OCI-LY1 (cell line): Measurements from ENCODE around the gene NCSTN.

Experiments used
- EZH2 ChIP-seq: fragments of 200-600 bp; sonication (generic), shearing (Covaris generic); IDR thresholded peaks from 2 replicates; pipeline ENCODE4 v1.8.0; 2017; ENCODE audit warnings: borderline replicate concordance, mixed run types, mild to moderate bottlenecking, antibody characterized with exemption, low read length, moderate library complexity, mixed read lengths
- TF ChIP-seq, protein P1 (sequence below): fragments of 200-600 bp; sonication (generic), shearing (Covaris generic); IDR thresholded peaks from 2 replicates; pipeline ENCODE4 v1.5.1; 2017; ENCODE audit warnings: mild to moderate bottlenecking, antibody characterized with exemption, low read length, moderate library complexity, mixed read lengths

DNA sequence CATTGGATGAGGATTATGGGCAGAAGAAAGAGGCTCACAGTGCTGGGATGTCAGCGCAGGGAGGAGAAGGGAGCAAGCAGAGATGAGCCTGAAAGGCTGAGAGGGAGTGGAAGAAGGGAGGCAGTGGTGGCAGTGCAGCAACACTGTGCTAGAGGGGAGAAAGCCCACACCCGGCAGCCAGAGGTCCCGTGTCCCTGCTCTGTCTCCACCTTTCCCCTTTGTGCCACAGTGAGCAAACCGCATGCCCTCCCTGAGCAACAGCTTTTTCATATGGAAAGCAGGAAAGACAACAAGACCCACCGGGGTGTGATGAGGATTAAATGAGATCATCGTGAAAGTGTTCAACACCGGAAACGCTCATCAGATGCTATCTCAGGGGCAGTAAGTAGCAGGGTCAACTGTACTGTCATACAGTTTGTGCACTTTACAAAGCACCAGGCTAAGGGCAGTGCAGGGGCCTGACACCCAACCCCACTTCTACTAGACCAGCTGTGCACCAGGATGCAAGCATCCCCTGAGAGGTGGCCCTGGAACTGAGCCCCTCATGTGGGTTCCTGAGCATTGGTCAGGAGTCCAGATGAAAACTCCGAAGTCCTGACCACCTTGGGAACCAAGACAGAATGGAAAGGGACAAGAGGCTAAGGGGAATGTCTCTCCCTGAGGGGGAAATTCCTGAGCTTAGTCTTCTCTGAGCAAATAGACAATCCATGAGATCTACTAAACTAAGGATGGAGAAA, 32.8 kb downstream of the NCSTN start:
- TF ChIP-seq, protein P1, sequence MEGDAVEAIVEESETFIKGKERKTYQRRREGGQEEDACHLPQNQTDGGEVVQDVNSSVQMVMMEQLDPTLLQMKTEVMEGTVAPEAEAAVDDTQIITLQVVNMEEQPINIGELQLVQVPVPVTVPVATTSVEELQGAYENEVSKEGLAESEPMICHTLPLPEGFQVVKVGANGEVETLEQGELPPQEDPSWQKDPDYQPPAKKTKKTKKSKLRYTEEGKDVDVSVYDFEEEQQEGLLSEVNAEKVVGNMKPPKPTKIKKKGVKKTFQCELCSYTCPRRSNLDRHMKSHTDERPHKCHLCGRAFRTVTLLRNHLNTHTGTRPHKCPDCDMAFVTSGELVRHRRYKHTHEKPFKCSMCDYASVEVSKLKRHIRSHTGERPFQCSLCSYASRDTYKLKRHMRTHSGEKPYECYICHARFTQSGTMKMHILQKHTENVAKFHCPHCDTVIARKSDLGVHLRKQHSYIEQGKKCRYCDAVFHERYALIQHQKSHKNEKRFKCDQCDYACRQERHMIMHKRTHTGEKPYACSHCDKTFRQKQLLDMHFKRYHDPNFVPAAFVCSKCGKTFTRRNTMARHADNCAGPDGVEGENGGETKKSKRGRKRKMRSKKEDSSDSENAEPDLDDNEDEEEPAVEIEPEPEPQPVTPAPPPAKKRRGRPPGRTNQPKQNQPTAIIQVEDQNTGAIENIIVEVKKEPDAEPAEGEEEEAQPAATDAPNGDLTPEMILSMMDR = no peak
- no peak for TF ChIP-seq EZH2
